K562 (cell line): Measurements from ENCODE around the gene ANKRD23. TPM values are rescaled to one million over a fixed set of nuclear protein-coding genes. Genes with fewer than 3 reads are reported as not detected.
A peak's percentile ranks its signal among the peaks of the same experiment; 100 is the strongest.

Source experiments
- ATAC-seq: fragments of 200-7000 bp; cut with Tn5 transposase; 3 replicates; pipeline ENCODE4 v1.9.1; 2020; ENCODE audit warnings: moderate library complexity
- BruUV-seq: library from RNA; stranded (reverse); fragments of 400-500 nt; replicated peaks from 2 replicates; lab custom pipeline; 2021; lab: Mats Ljungman, UMichigan
- CTCF ChIA-PET: fragments of 300-600 bp; formaldehyde crosslinking; extraction: SDS; loops from one replicate; lab custom pipeline; 2021; ENCODE audit warnings: low intra/inter-chr PET ratio; lab: Yijun Ruan, JAX
- POLR2A ChIA-PET: fragments of 300-600, 350-650 bp; sonication (Branson Sonifier 250); formaldehyde crosslinking; extraction: SDS; loops from one replicate; lab custom pipeline; 2021; ENCODE audit warnings: antibody characterized with exemption, inconsistent platforms; lab: Yijun Ruan, JAX
- DNase-seq, 4 experiments: peaks; one replicate each; pipeline versions ENCODE4 v3.0.0 to v3.0.0-alpha.2; 2011 to 2018; ENCODE audit warnings: low spot score in 3 of 4, mixed read lengths in 3 of 4; ENCODE audit errors: extremely low read depth in 1 of 4
- FAIRE-seq: peaks from 2 replicates; lab custom pipeline; 2011; peaks lifted over from hg19 to GRCh38; lab: Jason Lieb, UNC
- H2AFZ ChIP-seq: 2 replicates; pipeline ENCODE4 v1.6.0; 2011; ENCODE audit warnings: low read depth, low read length, control low read depth, inconsistent platforms
- H3K27ac ChIP-seq: fragments of 200-600 bp; 3 replicates; pipeline ENCODE4 v1.8.0; 2011; ENCODE audit warnings: low read depth, mild to moderate bottlenecking, control low read depth, inconsistent platforms, low read length, moderate library complexity, mixed read lengths; ENCODE audit errors: extremely low read depth
- H3K27me3 ChIP-seq, 2 experiments: fragments of 300-600 bp in 1 of 2; 2 replicates in 1 of 2; 3 replicates in 1 of 2; pipeline versions ENCODE4 v1.6.0 to v1.8.0; 2011; ENCODE audit warnings: inconsistent platforms in 2 of 2, low read length in 2 of 2, mild to moderate bottlenecking in 1 of 2, mixed read lengths in 1 of 2, moderate library complexity in 1 of 2; ENCODE audit not compliant: control insufficient read depth in 2 of 2, insufficient read depth in 2 of 2
- H3K36me3 ChIP-seq: fragments of 300-600 bp; 3 replicates; pipeline ENCODE4 v1.8.0; 2011; ENCODE audit warnings: mild to moderate bottlenecking, low read length, inconsistent platforms; ENCODE audit not compliant: control insufficient read depth, insufficient read depth
- H3K4me1 ChIP-seq, 2 experiments: fragments of 200-600 bp in 1 of 2; replicated peaks in 1 of 2; 2 replicates in 1 of 2; 3 replicates in 1 of 2; pipeline versions ENCODE4 v1.5.1 to v1.8.0; 2011; ENCODE audit warnings: inconsistent platforms in 2 of 2, low read length in 2 of 2, mild to moderate bottlenecking in 1 of 2, mixed read lengths in 1 of 2, moderate library complexity in 1 of 2; ENCODE audit not compliant: control insufficient read depth in 2 of 2, insufficient read depth in 2 of 2
- H3K4me2 ChIP-seq: 2 replicates; pipeline ENCODE4 v1.6.1; 2011; ENCODE audit warnings: low read length, control low read depth, inconsistent platforms, mixed read lengths; ENCODE audit not compliant: insufficient read depth
- H3K4me3 ChIP-seq: fragments of 200-600 bp; sonication (generic), shearing (Covaris generic); 2 replicates; pipeline ENCODE4 v1.5.1; 2016; ENCODE audit warnings: control low read depth, inconsistent platforms
- H3K79me2 ChIP-seq: fragments of 200-600 bp; 3 replicates; pipeline ENCODE4 v1.8.0; 2011; ENCODE audit warnings: low read length, inconsistent platforms; ENCODE audit not compliant: control insufficient read depth, insufficient read depth
- H3K9ac ChIP-seq, 2 experiments: 2 replicates each; pipeline versions ENCODE4 v1.6.0 to v1.6.1; 2011; ENCODE audit warnings: low read depth in 2 of 2, low read length in 2 of 2, control low read depth in 1 of 2, inconsistent platforms in 1 of 2, mild to moderate bottlenecking in 1 of 2, mixed read lengths in 1 of 2; ENCODE audit not compliant: insufficient read depth in 1 of 2
- H3K9me1 ChIP-seq: one replicate; pipeline ENCODE4 v1.6.0; 2011; ENCODE audit warnings: inconsistent platforms, mild to moderate bottlenecking, low read length, moderate library complexity; ENCODE audit not compliant: control insufficient read depth, insufficient read depth
- H3K9me3 ChIP-seq: replicated peaks from 2 replicates; pipeline ENCODE4 v1.5.1; 2011; ENCODE audit warnings: low read depth, low read length, inconsistent platforms; ENCODE audit not compliant: control insufficient read depth, insufficient read depth
- H4K20me1 ChIP-seq: replicated peaks from 2 replicates; pipeline ENCODE4 v1.6.1; 2011; ENCODE audit warnings: low read length, inconsistent platforms, mixed read lengths; ENCODE audit not compliant: control insufficient read depth, insufficient read depth
- ELF2 ChIP-seq: fragments of 250-450 bp; sonication (Bioruptor Pico); IDR thresholded peaks from 2 replicates; pipeline ENCODE4 v1.5.0; 2021; ENCODE audit warnings: mild to moderate bottlenecking
- NR2C1 ChIP-seq, 2 experiments: fragments of 450-650 bp; IDR thresholded peaks; 2 replicates each; pipeline ENCODE4 v1.6.1; 2017; ENCODE audit warnings: mild to moderate bottlenecking in 2 of 2, antibody characterized with exemption in 1 of 2, inconsistent platforms in 1 of 2, missing compliant biosample characterization in 1 of 2, missing genetic modification characterization in 1 of 2
- PBX2 ChIP-seq, 2 experiments: IDR thresholded peaks in 1 of 2; conservative IDR thresholded peaks in 1 of 2; 2 replicates each; pipeline ENCODE4 v1.6.1; 2016; ENCODE audit warnings: low read depth in 2 of 2, mild to moderate bottlenecking in 1 of 2, missing compliant biosample characterization in 1 of 2, missing genetic modification characterization in 1 of 2, moderate library complexity in 1 of 2
- PHF20 ChIP-seq: fragments of 450-650 bp; IDR thresholded peaks from 2 replicates; pipeline ENCODE4 v1.6.1; 2018; ENCODE audit not compliant: partially characterized antibody
- RB1 ChIP-seq: fragments of 450-650 bp; IDR thresholded peaks from 2 replicates; pipeline ENCODE4 v1.6.1; 2017; ENCODE audit warnings: low read depth, mild to moderate bottlenecking
- WGBS: fragments of 100-300 bp; shearing (Covaris generic); methylation state at CpG from one replicate; pipeline ENCODE4 v1.1.6; 2016; ENCODE audit warnings: low coverage, mixed read lengths; ENCODE audit not compliant: insufficient coverage; ENCODE audit errors: missing lambda C conversion rate; 5-methylcytosine and 5-hydroxymethylcytosine counted together
- in situ Hi-C: fragments of 300-500 bp; cut with MboI; formaldehyde crosslinking; loops from 4 replicates; pipeline ENCODE4 v1.15.0; 2018; ENCODE audit warnings: inconsistent platforms, mixed read lengths
- intact Hi-C: fragments of 100-400 bp; cut with micrococcal nuclease; formaldehyde crosslinking; loops from 2 replicates; pipeline ENCODE4 v1.14.2; 2022
- polyA plus RNA-seq, 8 experiments: library from polyadenylated mRNA; depleted of rRNA in 4 of 8; stranded (reverse) in 5 of 8; unstranded in 3 of 8; fragments of >200 nt; fragmentation: Nextera tagmentation in 2 of 8; fragmentation: Illumina TruSeq in 1 of 8; extraction: Ambion mirVana in 2 of 8; extraction: Trizol in 1 of 8; gene quantifications; 2 replicates each; pipeline versions ENCODE4 v1.2.1 to v1.2.3, GENCODE V29; 2011 to 2014; ENCODE audit warnings: inconsistent platforms in 1 of 8, missing spikeins in 1 of 8
- total RNA-seq, 7 experiments: library from RNA; depleted of rRNA in 6 of 7; stranded (reverse); fragments of >200 nt in 6 of 7; fragmentation: Illumina TruSeq in 2 of 7; extraction: Trizol in 2 of 7; gene quantifications; 2 replicates each; pipeline versions ENCODE4 v1.2.1 to v1.2.3, GENCODE V29; 2011 to 2021; ENCODE audit warnings: low replicate concordance in 1 of 7

The ANKRD23 gene
- total and polyA plus RNA-seq, 9 of the 15 experiments (the other 6 are each of a cell fraction or from before 2014, with no cell fraction given): 0.32 to 4.8 (median 2.8) TPM

GRCh38 chr2:96821113-96821675, 22.6 kb downstream of the ANKRD23 start:
- FAIRE-seq (no peak), ATAC-seq (no peak), DNase-seq (no peak)
- Histone ChIP-seq H3K9me1 (peaks cover 21% of the 10 kb centered on the region), H3K9me3 (no peaks in the 10 kb centered on the region), H3K9ac (peak overlapping the region in 1 of 2 experiments; percentile 31; a peak in 1 of 4 replicates), H3K4me1 (peaks cover 31 to 42% of the 10 kb centered on the region in 2 experiments), H3K36me3 (peaks cover 60% of the 10 kb centered on the region), H3K4me2 (no peak overlapping the region), H3K27me3 (no peaks in the 10 kb centered on the region), H2AFZ (no peak overlapping the region), H3K4me3 (no peak overlapping the region), H3K79me2 (peaks cover 53% of the 10 kb centered on the region), H3K27ac (no peak overlapping the region), H4K20me1 (peaks cover 45% of the 10 kb centered on the region)
- BruUV-seq: no TSS peak
- CTCF ChIA-PET: no interaction called here
- no peak for TF ChIP-seq NR2C1 (IDR thresholded peaks at IDR 0.05)
- no peak for TF ChIP-seq NR2C1 (tag; IDR thresholded peaks at IDR 0.05)
- no peak for TF ChIP-seq PBX2 (CRISPR knock-in tag; IDR thresholded peaks at IDR 0.05; ENCODE audit: low read depth)
- peak; percentile 33 for TF ChIP-seq PBX2 (tag; conservative IDR thresholded peaks at IDR 0.05; ENCODE audit: low read depth)
- no peak for TF ChIP-seq PHF20
- no peak for TF ChIP-seq RB1
- TF ChIP-seq ELF2: no peak
- POLR2A ChIA-PET: interaction anchor here (0.6 to 1.9 kb wide), 4 partner anchors 10 to 19 kb away, joined by 3 to 5 read pairs (median 4); no protein-coding TSS in a partner anchor
- in situ Hi-C loops (no loop called here), intact Hi-C loops (no loop called here)
- 64% methylated on average over 11 of the region's 11 CpGs for WGBS
